ENCODE measurements around the gene TMEM63A.

GRCh38 chr1:225883616-225884265 lies 1.6 kb upstream of the TMEM63A start:
- TF ChIP-seq CTCF (IDR thresholded peaks at IDR 0.05; ENCODE audit: borderline replicate concordance, extremely low read depth, low read length, poor library complexity, severe bottlenecking) (no peak), EZH2 (IDR thresholded peaks at IDR 0.05; ENCODE audit: borderline replicate concordance, low read depth, low read length, severe bottlenecking) (no peak)

Data from DND-41 (cell line).